GM23338 (cell line): Measurements from ENCODE around the gene PPP1R16B.

ENCODE experiments used
- EZH2 ChIP-seq: fragments of 200-600 bp; sonication (generic); IDR thresholded peaks from one replicate; pipeline ENCODE4 v1.8.0; 2017; ENCODE audit warnings: antibody characterized with exemption, mild to moderate bottlenecking, low read depth; ENCODE audit not compliant: unreplicated experiment
- EZH2phosphoT487 ChIP-seq: fragments of 200-600 bp; sonication (generic); IDR thresholded peaks from one replicate; pipeline ENCODE4 v1.8.1; 2018; ENCODE audit warnings: antibody characterized with exemption; ENCODE audit not compliant: unreplicated experiment
- NANOG ChIP-seq: IDR thresholded peaks from 2 replicates; pipeline ENCODE4 v1.6.1; 2016; ENCODE audit warnings: antibody characterized with exemption, borderline replicate concordance
- POLR2AphosphoS5 ChIP-seq: IDR thresholded peaks from 2 replicates; pipeline ENCODE4 v1.6.1; 2016; ENCODE audit warnings: antibody characterized with exemption, low read depth
- ZNF114 ChIP-seq: fragments of 250-450 bp; sonication (Bioruptor Pico); IDR thresholded peaks from 2 replicates; pipeline ENCODE4 v1.5.0; 2020; ENCODE audit warnings: mild to moderate bottlenecking, moderate library complexity
- ZNF331 ChIP-seq: fragments of 250-450 bp; sonication (Bioruptor Pico); IDR thresholded peaks from 2 replicates; pipeline ENCODE4 v1.5.0; 2020; ENCODE audit warnings: low read depth, mild to moderate bottlenecking, moderate library complexity
- TF ChIP-seq, protein P1 (sequence below), 2 experiments: fragments of 200-600 bp in 1 of 2; sonication (generic) in 1 of 2; conservative IDR thresholded peaks; 2 replicates each; pipeline versions ENCODE4 v1.5.1 to v1.6.1; 2016 to 2017; ENCODE audit warnings: antibody characterized with exemption in 2 of 2, low read depth in 2 of 2, mild to moderate bottlenecking in 2 of 2, moderate library complexity in 1 of 2

GRCh38 chr20:38791291-38791690, 14.2 kb upstream of the PPP1R16B start:
- TF ChIP-seq, protein P1, sequence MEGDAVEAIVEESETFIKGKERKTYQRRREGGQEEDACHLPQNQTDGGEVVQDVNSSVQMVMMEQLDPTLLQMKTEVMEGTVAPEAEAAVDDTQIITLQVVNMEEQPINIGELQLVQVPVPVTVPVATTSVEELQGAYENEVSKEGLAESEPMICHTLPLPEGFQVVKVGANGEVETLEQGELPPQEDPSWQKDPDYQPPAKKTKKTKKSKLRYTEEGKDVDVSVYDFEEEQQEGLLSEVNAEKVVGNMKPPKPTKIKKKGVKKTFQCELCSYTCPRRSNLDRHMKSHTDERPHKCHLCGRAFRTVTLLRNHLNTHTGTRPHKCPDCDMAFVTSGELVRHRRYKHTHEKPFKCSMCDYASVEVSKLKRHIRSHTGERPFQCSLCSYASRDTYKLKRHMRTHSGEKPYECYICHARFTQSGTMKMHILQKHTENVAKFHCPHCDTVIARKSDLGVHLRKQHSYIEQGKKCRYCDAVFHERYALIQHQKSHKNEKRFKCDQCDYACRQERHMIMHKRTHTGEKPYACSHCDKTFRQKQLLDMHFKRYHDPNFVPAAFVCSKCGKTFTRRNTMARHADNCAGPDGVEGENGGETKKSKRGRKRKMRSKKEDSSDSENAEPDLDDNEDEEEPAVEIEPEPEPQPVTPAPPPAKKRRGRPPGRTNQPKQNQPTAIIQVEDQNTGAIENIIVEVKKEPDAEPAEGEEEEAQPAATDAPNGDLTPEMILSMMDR (conservative IDR thresholded peaks at IDR 0.05; ENCODE audit: low read depth in 2 of 2): no peak
- no peak for TF ChIP-seq ZNF114 (CRISPR knock-in tag)
- no peak for TF ChIP-seq POLR2AphosphoS5
- no peak for TF ChIP-seq EZH2
- TF ChIP-seq EZH2phosphoT487: no peak
- TF ChIP-seq NANOG: no peak
- no peak for TF ChIP-seq ZNF331 (CRISPR knock-in tag)
